ENCODE measurements around the gene SHKBP1. TPM values are rescaled to one million over a fixed set of nuclear protein-coding genes. Genes with fewer than 3 reads are reported as not detected.

SHKBP1 gene
- total and polyA plus RNA-seq, 2 of the 8 experiments (the other 6 are each of a cell fraction or from before 2014, with no cell fraction given), result 74.6 to 98.8 TPM

- H3K23me2 ChIP-seq (ENCODE audit: low read depth, low read length), result peaks cover 11% of the 10 kb centered on the region; the same call in 1 of the 2 replicates
- H3K4ac ChIP-seq (replicated peaks; ENCODE audit: insufficient read length, low read depth, low read length), result no peak overlapping the region
- peak overlapping the region; percentile 29 to 71 (median 34) for H3K4me3 ChIP-seq (ENCODE audit: extremely low read depth in 1 of 4, insufficient read depth in 2 of 4, low read depth in 3 of 4, low read length in 4 of 4)
- H3K18ac ChIP-seq (ENCODE audit: extremely low read depth, low read length), result 0 out of 2 replicates have a peak overlapping the region, but pooled peaks have one; percentile 32
- DNase-seq (ENCODE audit: low read depth in 1 of 2, low spot score in 2 of 2), result peak in 1 of 2 experiments; percentile 74
- POLR2A ChIA-PET (ENCODE audit: partially characterized antibody), result interaction anchor here (1.1 to 1.7 kb wide), 3 partner anchors 12 to 129 kb away, joined by 3 read pairs; no protein-coding TSS in a partner anchor
- no peak overlapping the region for H2BK120ac ChIP-seq (replicated peaks; ENCODE audit: low read depth, low read length)
- CTCF ChIA-PET (ENCODE audit: partially characterized antibody), result interaction anchor here (0.8 to 4.3 kb wide), 6 partner anchors 11 to 67 kb away, joined by 3 to 16 read pairs (median 5); partner anchors contain the start of gene LTBP4
- H3K79me1 ChIP-seq (ENCODE audit: low read depth, low read length), result no peaks in the 10 kb centered on the region
- H3K27me3 ChIP-seq (replicated peaks in 1 of 4; ENCODE audit: control insufficient read depth in 3 of 4, extremely low read depth in 1 of 4, insufficient read depth in 3 of 4, low read length in 3 of 4), result peaks cover 32 to 53% (median 49%) of the 10 kb centered on the region in 4 experiments
- peak overlapping the region; percentile 63 to 83 for H3K4me2 ChIP-seq (ENCODE audit: insufficient read depth in 1 of 2, low read depth in 2 of 2, low read length in 2 of 2)
- no peak overlapping the region for H3K14ac ChIP-seq (ENCODE audit: insufficient read length)
- no peak overlapping the region for H3K23ac ChIP-seq (ENCODE audit: insufficient read length)
- no peak for FAIRE-seq
- 8% methylated on average over 54 of the region's 70 CpGs; no CpG with 5 or more reads in 1 of the 2 experiments for WGBS, 2 experiments (ENCODE audit: extremely low coverage in 1 of 2, insufficient coverage in 1 of 2, insufficient read length in 1 of 2, insufficient replicate concordance in 2 of 2, low coverage in 1 of 2, low lambda C conversion rate in 2 of 2, missing lambda C conversion rate in 1 of 2)
- no peak overlapping the region for H2BK20ac ChIP-seq (ENCODE audit: low read length)
- no peak overlapping the region for H4K5ac ChIP-seq (ENCODE audit: insufficient read length, low read depth, low read length)
- no peak overlapping the region for H2AK5ac ChIP-seq (ENCODE audit: low read depth, low read length)
- H3K56ac ChIP-seq (replicated peaks; ENCODE audit: insufficient read length, low read depth, low read length), result no peak overlapping the region
- H3K79me2 ChIP-seq (ENCODE audit: control insufficient read depth in 1 of 2, insufficient read depth in 2 of 2, low read length in 2 of 2), result no peaks in the 10 kb centered on the region
- H4K20me1 ChIP-seq (replicated peaks in 1 of 2; ENCODE audit: control insufficient read depth in 1 of 2, insufficient read depth in 2 of 2, low read length in 2 of 2), result peaks cover 0 to 1% of the 10 kb centered on the region in 2 experiments
- peaks cover 0 to 10% (median 1%) of the 10 kb centered on the region in 4 experiments; a peak in 4 of 7 replicates for H3K4me1 ChIP-seq (replicated peaks in 1 of 4; ENCODE audit: control insufficient read depth in 3 of 4, insufficient read depth in 4 of 4, low read length in 3 of 4)
- no peak overlapping the region for H2BK15ac ChIP-seq (ENCODE audit: low read length)
- H4K8ac ChIP-seq (ENCODE audit: extremely low read depth, insufficient read depth, low read length), result peak overlapping the region; percentile 75; the same call in 1 of the 2 replicates
- H3K36me3 ChIP-seq (ENCODE audit: control insufficient read depth in 2 of 4, insufficient read depth in 4 of 4, low read length in 3 of 4), result peaks cover 0 to 4% (median 0%) of the 10 kb centered on the region in 4 experiments; a peak in 1 of 8 replicates
- no peak overlapping the region for H4K91ac ChIP-seq (replicated peaks; ENCODE audit: insufficient read length, low read length)
- H2BK5ac ChIP-seq (ENCODE audit: low read depth, low read length), result no peak overlapping the region
- H3K9me3 ChIP-seq (ENCODE audit: insufficient read depth in 2 of 2, low read depth in 1 of 2, low read length in 1 of 2), result no peaks in the 10 kb centered on the region
- H3K27ac ChIP-seq (ENCODE audit: low read depth, low read length), result no peak overlapping the region
- peak overlapping the region; percentile 27; the same call in 1 of the 2 replicates for H2AFZ ChIP-seq (ENCODE audit: low read length)
- no peak overlapping the region for H2BK12ac ChIP-seq (ENCODE audit: low read depth, low read length)
- no peak overlapping the region for H3K9ac ChIP-seq (replicated peaks in 1 of 4; ENCODE audit: extremely low read depth in 1 of 4, low read depth in 3 of 4, low read length in 3 of 4)
- no peak for TF ChIP-seq TCF12 (IDR thresholded peaks at IDR 0.05; ENCODE audit: low read depth, low read length)
- TF ChIP-seq HDAC2 (IDR thresholded peaks at IDR 0.05; ENCODE audit: borderline replicate concordance in 1 of 2, low read depth in 2 of 2, low read length in 2 of 2), result peak in 1 of 2 experiments; percentile 79; a peak in 1 of 4 replicates
- TF ChIP-seq BCL11A (IDR thresholded peaks at IDR 0.05; ENCODE audit: low read depth in 2 of 2, low read length in 2 of 2), result no peak
- TF ChIP-seq CBX5 (IDR thresholded peaks at IDR 0.05; ENCODE audit: low read depth, low read length), result no peak
- TF ChIP-seq BRCA1 (IDR thresholded peaks at IDR 0.05; ENCODE audit: low read depth, low read length), result no peak
- no peak for TF ChIP-seq EGR1 (IDR thresholded peaks at IDR 0.05; ENCODE audit: borderline replicate concordance, low read depth, low read length)
- no peak for TF ChIP-seq POLR2A (IDR thresholded peaks at IDR 0.05; ENCODE audit: control extremely low read depth in 1 of 2, low read depth in 2 of 2, low read length in 2 of 2)
- no peak for TF ChIP-seq SRF (IDR thresholded peaks at IDR 0.05; ENCODE audit: low read depth, low read length)
- no peak for TF ChIP-seq CTBP2 (IDR thresholded peaks at IDR 0.05; ENCODE audit: borderline replicate concordance, insufficient read depth, insufficient read length, low read length)
- no peak for TF ChIP-seq RFX5 (IDR thresholded peaks at IDR 0.05; ENCODE audit: borderline replicate concordance, low read depth, low read length)
- no peak for TF ChIP-seq RAD21 (IDR thresholded peaks at IDR 0.05 in 1 of 2, conservative IDR thresholded peaks at IDR 0.05 in 1 of 2; ENCODE audit: low read depth in 2 of 2, low read length in 2 of 2)
These were observed 8.8 kb upstream of the SHKBP1 start for GRCh38 chr19:40567750-40568494.
